ENCODE results near the gene JCAD. TPM values are rescaled to one million over a fixed set of nuclear protein-coding genes. Genes with fewer than 3 reads are reported as not detected.
"Not testable (repeated sequence)": the region's sequence is repeated elsewhere in the genome, so short reads cannot be mapped to it uniquely, and the experiment has no call there.

The JCAD gene
- total and polyA plus RNA-seq, 7 donors = 4.3 to 22.5 (median 10.9) TPM

DNA sequence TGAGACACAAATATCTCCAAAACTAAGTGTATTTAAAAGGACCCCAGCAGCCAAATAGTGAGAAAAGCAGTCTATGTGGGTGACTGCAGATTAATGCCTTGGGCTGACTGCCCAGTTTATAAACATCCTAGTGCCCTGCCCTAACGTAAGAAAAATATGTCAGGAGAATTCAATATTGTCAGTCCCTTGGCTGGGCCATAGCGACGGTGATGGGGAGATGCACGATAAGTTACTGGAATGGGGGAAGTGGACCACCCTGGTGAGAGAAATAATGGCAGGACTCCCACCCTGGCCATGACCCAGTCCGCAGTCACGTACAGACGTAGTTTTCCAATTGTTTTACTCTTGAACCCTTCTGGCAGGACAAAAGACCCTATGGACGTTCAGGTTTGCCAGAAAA is 48.0 kb downstream of the JCAD start:
- TF ChIP-seq, protein P1, sequence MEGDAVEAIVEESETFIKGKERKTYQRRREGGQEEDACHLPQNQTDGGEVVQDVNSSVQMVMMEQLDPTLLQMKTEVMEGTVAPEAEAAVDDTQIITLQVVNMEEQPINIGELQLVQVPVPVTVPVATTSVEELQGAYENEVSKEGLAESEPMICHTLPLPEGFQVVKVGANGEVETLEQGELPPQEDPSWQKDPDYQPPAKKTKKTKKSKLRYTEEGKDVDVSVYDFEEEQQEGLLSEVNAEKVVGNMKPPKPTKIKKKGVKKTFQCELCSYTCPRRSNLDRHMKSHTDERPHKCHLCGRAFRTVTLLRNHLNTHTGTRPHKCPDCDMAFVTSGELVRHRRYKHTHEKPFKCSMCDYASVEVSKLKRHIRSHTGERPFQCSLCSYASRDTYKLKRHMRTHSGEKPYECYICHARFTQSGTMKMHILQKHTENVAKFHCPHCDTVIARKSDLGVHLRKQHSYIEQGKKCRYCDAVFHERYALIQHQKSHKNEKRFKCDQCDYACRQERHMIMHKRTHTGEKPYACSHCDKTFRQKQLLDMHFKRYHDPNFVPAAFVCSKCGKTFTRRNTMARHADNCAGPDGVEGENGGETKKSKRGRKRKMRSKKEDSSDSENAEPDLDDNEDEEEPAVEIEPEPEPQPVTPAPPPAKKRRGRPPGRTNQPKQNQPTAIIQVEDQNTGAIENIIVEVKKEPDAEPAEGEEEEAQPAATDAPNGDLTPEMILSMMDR (IDR thresholded peaks at IDR 0.05) = no peak
- H3K4me1 ChIP-seq = peaks cover 7% of the 10 kb centered on the region
- no peak overlapping the region for H3K4me3 ChIP-seq
- H3K9me3 ChIP-seq = no peaks in the 10 kb centered on the region
- WGBS, 3 donors = 66 to 80% (median 74%) methylated on average over 8 of the region's 8 CpGs
- intact Hi-C loops (cut with DNase I) = no loop called here
- no peak overlapping the region for H3K27ac ChIP-seq
- H3K27me3 ChIP-seq (ENCODE audit: insufficient read depth in 3 of 3, low read length in 2 of 3) = no peaks in the 10 kb centered on the region
- no peak for DNase-seq
- no peak for ATAC-seq
- H3K36me3 ChIP-seq (ENCODE audit: insufficient read depth in 1 of 2, low read depth in 1 of 2) = no peaks in the 10 kb centered on the region

DNA sequence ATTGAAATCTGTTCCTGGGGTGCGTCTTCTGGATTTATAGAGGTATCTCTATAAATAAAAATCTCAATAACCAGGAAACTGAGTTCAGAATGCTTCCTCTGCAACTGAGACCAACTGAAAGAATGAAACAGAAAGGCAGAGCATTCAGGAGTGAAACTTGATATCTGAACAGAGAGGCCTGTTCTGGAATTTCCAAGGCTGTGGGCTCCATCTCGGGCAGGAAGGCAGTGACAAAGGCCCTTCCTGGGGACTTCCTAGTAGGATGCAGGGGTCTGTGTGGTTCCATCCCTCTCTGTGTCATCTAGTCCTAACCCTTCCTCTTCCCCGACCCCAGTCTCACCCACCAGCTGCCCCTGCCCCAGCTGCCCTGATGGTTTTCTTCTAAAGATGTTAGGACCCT is 52.0 kb downstream of the JCAD start:
- Histone ChIP-seq H3K27ac (no peak overlapping the region), H3K4me3 (no peak overlapping the region), H3K9me3 (no peaks in the 10 kb centered on the region), H3K36me3 (ENCODE audit: insufficient read depth in 1 of 2, low read depth in 1 of 2) (no peaks in the 10 kb centered on the region), H3K27me3 (ENCODE audit: insufficient read depth in 3 of 3, low read length in 2 of 3) (no peaks in the 10 kb centered on the region), H3K4me1 (no peaks in the 10 kb centered on the region)
- DNase-seq (no peak), ATAC-seq (no peak)
- WGBS, 3 donors = 51 to 64% (median 58%) methylated on average over 3 of the region's 3 CpGs
- TF ChIP-seq, protein P1 (IDR thresholded peaks at IDR 0.05) = no peak
- intact Hi-C loops (cut with DNase I) = loop anchor here in 1 of 2 donors (10.0 kb wide), 1 partner anchor 337 kb away; the partner anchor contains the start of gene MTPAP

GRCh38 chr10:30006410-30006809 is 53.0 kb downstream of the JCAD start:
- ATAC-seq (no peak), DNase-seq (no peak)
- H3K9me3 ChIP-seq = no peaks in the 10 kb centered on the region
- no peak overlapping the region for H3K4me3 ChIP-seq
- H3K27me3 ChIP-seq (ENCODE audit: insufficient read depth in 3 of 3, low read length in 2 of 3) = no peaks in the 10 kb centered on the region
- WGBS, 3 donors = 76 to 86% (median 80%) methylated on average over 8 of the region's 8 CpGs
- TF ChIP-seq, protein P1 (IDR thresholded peaks at IDR 0.05) = no peak
- H3K36me3 ChIP-seq (ENCODE audit: insufficient read depth in 1 of 2, low read depth in 1 of 2) = no peaks in the 10 kb centered on the region
- peaks cover 10% of the 10 kb centered on the region for H3K4me1 ChIP-seq
- H3K27ac ChIP-seq = no peak overlapping the region
- intact Hi-C loops (cut with DNase I) = loop anchor here in 1 of 2 donors (10.0 kb wide), 1 partner anchor 338 kb away; the partner anchor contains the start of gene MTPAP

GRCh38 chr10:30005116-30005515 is 54.3 kb downstream of the JCAD start:
- H3K4me1 ChIP-seq = peaks cover 22% of the 10 kb centered on the region
- H3K4me3 ChIP-seq; H3K27me3 ChIP-seq (ENCODE audit: insufficient read depth in 3 of 3, low read length in 2 of 3); H3K27ac ChIP-seq; DNase-seq; H3K36me3 ChIP-seq (ENCODE audit: insufficient read depth in 1 of 2, low read depth in 1 of 2); ATAC-seq; H3K9me3 ChIP-seq: not testable (repeated sequence)
- WGBS, 3 donors = 3 to 6% (median 5%) methylated on average over 1 of the region's 1 CpG
- intact Hi-C loops (cut with DNase I) = loop anchor here in 1 of 2 donors (10.0 kb wide), 1 partner anchor 340 kb away; the partner anchor contains the start of gene MTPAP

- Histone ChIP-seq H3K27ac (peak overlapping the region; percentile 92), H3K27me3 (ENCODE audit: insufficient read depth in 3 of 3, low read length in 2 of 3) (no peaks in the 10 kb centered on the region), H3K36me3 (ENCODE audit: insufficient read depth in 1 of 2, low read depth in 1 of 2) (no peaks in the 10 kb centered on the region), H3K4me1 (peaks cover 45% of the 10 kb centered on the region), H3K4me3 (no peak overlapping the region), H3K9me3 (no peaks in the 10 kb centered on the region)
- WGBS, 3 donors = 49 to 59% (median 52%) methylated on average over 16 of the region's 16 CpGs
- intact Hi-C loops (cut with DNase I) = loop anchor here (5.0 to 10.0 kb wide), 2 partner anchors 75 to 342 kb away; partner anchors contain the start of gene MTPAP (in 1 of the 2)
- TF ChIP-seq, protein P1 (IDR thresholded peaks at IDR 0.05) = peak; percentile 72
- DNase-seq = peak; percentile 71 to 86
- peak; percentile 58 to 73 (median 66) for ATAC-seq
Measured at GRCh38 chr10:30002426-30003266, 56.7 kb downstream of the JCAD start.
